GM21390 (cell line): ENCODE results near the gene DISP1.
"Not testable (repeated sequence)": the region's sequence is repeated elsewhere in the genome, so short reads cannot be mapped to it uniquely, and the experiment has no call there.

Source experiments
- ATAC-seq: cut with Tn5 transposase; IDR thresholded peaks from one replicate; pipeline ENCODE4 v1.9.1; 2021; ENCODE audit not compliant: unreplicated experiment

The DISP1 gene

GRCh38 chr1:222794656-222795474 lies 20.0 kb upstream of the DISP1 start:
- no peak for ATAC-seq

DNA sequence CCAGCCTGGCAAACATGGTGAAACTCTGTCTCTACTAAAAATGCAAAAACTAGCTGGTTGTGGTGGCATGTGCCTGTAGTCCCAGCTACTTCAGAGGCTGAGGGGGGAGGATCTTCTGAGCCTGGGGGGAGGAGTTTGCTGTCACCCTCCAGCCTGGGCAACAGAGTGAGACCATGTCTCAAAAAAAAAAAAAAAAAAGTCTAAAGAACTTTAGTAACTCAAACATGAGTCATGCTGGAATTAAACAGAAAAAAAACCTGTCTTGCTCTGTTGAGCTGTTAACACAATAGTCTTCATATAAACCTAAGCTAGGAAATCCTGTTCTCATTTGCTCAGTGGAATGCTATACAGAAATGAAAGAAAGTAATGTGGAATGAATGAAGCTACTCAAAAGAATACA lies 16.7 kb upstream of the DISP1 start:
- ATAC-seq: no peak

DNA sequence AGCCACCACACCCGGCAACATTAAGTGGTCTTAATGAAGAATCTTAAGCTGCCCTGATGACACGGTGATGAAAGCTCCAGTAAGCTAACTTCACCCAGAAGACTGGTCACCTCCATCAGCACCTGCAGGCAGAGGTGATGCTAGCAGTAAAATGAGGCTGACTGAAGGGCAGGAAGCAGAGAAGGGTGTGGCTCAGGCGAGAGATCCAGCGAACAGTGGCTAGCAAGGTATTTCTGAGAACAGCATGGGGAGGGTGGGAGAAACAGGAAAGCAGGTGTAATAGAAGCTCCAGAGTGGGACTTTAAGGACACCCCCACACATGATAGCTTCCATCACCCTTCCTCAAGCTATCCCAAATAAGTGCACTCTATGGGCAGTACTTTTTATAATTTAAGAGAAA lies 15.9 kb upstream of the DISP1 start:
- no peak for ATAC-seq

DNA sequence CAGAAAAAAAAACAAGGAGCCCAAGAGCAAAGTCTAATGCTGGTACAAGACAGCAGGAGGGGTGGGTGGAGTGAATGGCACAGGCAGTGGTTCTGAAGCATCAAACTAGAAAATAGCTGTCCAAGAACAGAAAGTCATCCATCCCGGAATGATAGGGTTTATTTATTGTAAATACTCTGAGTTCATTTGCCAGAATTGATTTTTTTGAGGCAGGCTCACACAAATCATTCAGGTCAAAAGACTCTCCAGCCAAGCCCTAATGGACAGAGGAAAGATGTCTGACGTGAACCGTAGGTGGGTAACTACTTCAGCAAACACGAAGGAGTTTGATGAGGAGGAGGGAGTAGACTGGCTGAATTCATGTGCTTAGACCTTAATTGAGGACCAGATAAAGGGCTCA lies 13.8 kb upstream of the DISP1 start:
- ATAC-seq: no peak

- no peak for ATAC-seq
These were observed 3.2 kb upstream of the DISP1 start for GRCh38 chr1:222811671-222812070.

GRCh38 chr1:222813866-222814535 lies 838 bp upstream of the DISP1 start:
- no peak for ATAC-seq

DNA sequence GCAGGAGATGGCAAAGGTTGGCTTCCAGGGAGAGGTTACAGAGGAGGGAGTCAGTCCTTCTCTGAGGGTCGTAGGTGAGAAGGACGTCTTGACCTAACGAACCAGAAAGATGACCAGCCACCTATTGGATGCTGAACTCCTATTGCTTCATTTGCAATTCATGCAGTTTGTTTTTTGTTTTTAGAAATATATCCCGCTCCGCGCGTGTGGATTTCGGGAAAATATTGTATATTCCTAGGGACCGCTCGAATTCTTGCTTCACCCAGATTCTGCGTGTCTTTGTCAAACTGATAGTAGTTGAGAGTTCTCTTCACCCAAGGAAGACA lies 564 bp downstream of the DISP1 start:
- ATAC-seq: no peak

- ATAC-seq: no peak
These were observed 2.7 kb downstream of the DISP1 start for GRCh38 chr1:222817529-222817928.

DNA sequence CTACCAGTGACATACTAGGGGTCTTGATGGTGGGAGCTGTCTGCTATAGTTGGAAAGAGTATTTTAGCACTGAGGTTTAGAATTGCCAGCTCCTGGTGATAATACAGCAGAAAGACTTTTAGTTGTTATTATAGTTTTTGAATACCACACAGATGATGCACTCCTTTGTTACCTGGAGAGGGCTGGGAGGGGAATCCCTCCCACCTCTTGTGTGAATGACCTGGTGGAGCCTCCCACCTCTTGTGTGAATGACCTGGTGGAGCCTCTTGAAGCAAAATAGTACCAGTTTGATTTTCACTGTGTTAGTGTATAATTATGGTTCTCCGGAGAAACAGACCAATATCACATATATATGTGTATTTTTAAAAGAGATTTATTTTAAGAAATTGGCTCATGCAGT lies 3.3 kb downstream of the DISP1 start:
- ATAC-seq: no peak

GRCh38 chr1:222820171-222820712 lies 5.4 kb downstream of the DISP1 start:
- ATAC-seq: no peak

DNA sequence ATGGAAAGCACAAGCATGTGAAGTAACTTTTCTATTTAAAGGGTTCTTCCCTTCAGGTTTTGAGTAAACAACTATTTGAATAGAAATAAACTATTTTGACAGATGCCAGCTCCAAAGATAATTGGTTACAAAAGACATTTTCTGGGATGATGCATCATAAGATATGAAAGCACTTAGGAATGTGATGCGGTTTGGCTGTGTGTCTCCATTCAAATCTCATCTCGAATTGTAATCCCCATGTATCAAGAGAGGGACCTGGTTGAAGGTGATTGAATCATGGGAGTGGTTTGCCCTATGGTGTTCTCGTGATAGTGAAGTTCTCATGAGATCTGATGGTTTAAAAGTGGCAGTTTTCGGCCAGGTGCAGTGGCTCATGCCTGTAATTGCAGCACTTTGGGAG lies 6.4 kb downstream of the DISP1 start:
- ATAC-seq: no peak

GRCh38 chr1:222823695-222824094 lies 8.9 kb downstream of the DISP1 start:
- ATAC-seq: no peak

DNA sequence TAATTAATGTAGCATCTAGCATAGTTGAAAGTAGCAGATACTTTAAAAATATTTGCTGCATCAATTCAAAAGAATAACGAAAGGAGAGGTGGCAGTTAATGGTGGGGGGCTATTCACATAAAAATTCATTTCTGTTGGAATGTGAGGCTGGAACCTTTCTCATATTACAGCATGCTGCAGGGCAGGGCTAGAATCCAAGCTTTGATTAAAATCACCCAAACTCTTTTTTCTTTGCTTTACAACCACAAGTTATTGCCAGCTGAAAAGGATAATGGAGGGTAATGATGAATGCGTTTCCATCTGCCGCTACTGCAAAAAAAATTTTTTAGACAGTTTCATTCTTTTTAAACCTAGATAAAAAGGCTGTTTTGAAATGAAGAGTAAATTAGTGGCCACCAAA lies 9.8 kb downstream of the DISP1 start:
- ATAC-seq: no peak

- ATAC-seq: no peak
These were observed 14.1 kb downstream of the DISP1 start for GRCh38 chr1:222828939-222829338.

DNA sequence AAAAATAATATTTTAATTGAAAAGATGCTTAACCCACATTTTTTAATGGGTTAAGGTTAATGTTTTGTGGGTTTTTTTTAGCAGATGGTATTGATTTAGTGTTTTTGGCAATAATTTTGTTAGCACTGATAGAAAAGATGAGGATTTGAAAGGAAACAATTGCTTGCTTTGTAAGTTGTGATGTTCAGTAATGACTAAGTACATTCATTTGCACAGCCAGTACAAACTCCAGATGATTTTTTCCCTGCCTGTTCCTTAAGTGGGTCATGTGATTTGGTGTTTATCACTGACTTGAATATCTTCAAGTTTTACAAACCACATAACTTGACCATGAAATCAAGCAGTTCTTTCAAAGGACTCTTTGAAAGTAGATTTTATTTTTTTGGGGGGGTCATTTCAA lies 15.0 kb downstream of the DISP1 start:
- ATAC-seq: no peak

DNA sequence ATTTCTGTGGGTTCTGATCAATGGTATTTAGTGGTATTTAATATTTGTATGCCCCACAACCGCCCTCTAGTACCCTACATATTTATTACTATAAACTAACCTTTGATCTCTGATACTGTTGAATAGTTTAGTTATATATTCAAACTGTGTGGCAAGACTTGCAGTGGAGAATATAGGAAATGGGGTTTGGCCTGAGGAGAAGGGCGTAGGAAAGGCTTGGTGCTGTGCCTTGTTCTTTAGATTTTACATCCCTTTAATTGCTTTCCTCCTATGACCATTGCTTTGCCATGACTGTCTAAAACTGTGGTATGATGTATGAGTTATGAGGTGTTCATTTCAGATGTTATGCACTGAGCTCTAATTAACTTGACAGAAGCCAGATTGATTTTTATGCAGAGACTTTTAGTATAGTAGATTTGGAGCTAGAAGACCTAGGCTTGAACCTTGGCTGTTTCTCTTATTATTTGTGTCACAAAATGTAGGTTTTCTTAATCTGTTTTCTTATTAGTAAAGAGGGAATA lies 18.6 kb downstream of the DISP1 start:
- no peak for ATAC-seq

DNA sequence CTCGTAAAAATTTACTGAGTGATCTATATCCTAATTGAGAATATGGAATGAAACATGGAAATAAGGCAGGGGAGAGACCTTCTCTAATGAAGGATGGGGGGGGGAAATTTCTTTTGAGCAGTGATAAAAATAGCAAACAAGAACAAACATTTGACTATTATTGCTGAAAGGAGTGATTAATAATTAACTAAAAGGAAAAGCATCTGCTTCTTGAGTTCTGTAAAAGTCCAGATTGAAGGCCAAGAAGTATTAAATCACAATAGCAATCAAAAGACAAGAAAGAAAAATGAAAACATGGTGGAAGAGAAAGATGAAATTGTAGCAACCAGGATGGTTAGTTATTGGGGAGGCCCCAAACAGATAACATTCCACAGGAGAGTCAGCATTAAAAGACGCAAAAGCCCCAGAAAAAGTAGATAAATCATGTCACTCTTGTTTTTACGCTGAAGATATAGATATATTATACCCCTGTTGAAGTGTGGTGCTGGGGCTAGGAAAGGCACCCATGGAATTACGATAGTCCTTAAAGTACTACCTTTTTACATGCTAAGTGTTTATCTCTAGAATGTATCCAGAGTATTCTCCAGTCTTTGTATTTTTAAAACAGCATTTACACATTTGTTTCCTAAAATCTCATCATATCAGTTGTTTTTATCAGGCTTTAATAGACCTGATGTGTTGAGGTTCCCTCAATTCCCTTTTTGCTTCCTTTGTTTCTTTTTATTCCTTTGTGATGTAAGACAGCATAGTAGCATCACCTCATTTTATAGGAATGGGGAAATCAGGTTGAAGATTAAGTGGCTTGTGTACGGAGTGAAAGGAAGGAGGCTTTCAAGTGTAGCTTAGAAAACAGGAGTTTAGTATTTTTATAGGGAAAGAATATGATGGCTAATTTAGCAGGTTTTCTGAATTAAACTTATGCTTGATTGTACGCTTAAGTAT lies 28.9 kb downstream of the DISP1 start:
- no peak for ATAC-seq

DNA sequence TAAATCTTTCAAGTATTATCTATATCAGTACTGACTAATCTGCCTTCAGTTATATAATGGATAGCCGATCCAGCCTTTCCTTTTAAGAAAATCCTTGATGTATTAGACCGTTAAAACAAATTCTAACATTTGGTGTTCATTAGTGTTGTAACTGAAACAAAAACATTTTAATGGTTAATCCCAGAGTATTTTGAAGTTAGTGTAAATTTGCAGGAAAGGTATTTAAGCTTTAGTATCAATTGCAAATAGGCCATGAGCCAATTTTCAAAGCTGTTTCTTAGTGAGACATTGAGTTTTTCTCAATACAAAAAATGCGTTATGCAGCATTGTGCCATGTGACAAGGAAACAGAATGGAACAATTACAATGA lies 29.6 kb downstream of the DISP1 start:
- no peak for ATAC-seq

GRCh38 chr1:222845763-222846162 lies 30.9 kb downstream of the DISP1 start:
- ATAC-seq: no peak

DNA sequence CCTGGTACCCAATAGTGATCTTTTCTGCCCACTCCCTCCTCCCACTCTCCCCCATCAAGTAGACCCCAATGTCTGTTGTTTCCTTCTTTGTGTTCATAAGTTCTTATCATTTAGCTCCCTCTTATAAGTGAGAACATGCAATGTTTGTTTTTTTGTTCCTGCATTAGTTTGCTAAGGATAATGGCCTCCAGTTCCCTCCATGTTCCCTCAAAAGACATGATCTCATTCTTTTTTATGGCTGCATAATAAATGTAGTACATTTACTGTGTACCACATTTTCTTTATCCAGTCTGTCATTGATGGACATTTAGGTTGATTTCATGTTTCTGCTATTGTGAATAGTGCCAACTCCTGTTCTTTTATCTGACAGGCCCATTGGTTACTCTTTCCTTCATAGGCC lies 35.7 kb downstream of the DISP1 start:
- not testable (repeated sequence) for ATAC-seq

GRCh38 chr1:222852326-222852725 lies 37.5 kb downstream of the DISP1 start:
- no peak for ATAC-seq
